Vagina (tissue), 2 donors: ENCODE measurements around the gene TATDN2. TPM values are rescaled to one million over a fixed set of nuclear protein-coding genes. Genes with fewer than 3 reads are reported as not detected.
A peak's percentile ranks its signal among the peaks of the same experiment; 100 is the strongest.

ENCODE experiments used
- DNase-seq, 2 donors: peaks; one replicate each; pipeline ENCODE4 v3.0.0-alpha.2; 2017; ENCODE audit errors: extremely low spot score in 2 of 2
- H3K27ac ChIP-seq: fragments of 200-600 bp; sonication (generic); one replicate; pipeline ENCODE4 v1.5.1; 2019
- H3K27me3 ChIP-seq: fragments of 200-600 bp; sonication (generic); one replicate; pipeline ENCODE4 v1.5.1; 2019
- H3K36me3 ChIP-seq, 2 donors: fragments of 200-600 bp; sonication (generic); one replicate each; pipeline ENCODE4 v1.5.1; 2017 to 2019
- H3K4me1 ChIP-seq: fragments of 200-600 bp; sonication (generic); one replicate; pipeline ENCODE4 v1.5.1; 2019
- H3K4me3 ChIP-seq, 2 donors: fragments of 200-600 bp; sonication (generic); 1 replicate in 1 of 2; 2 replicates in 1 of 2; pipeline ENCODE4 v1.5.1; 2016 to 2019
- H3K9me3 ChIP-seq: fragments of 200-600 bp; sonication (generic); one replicate; pipeline ENCODE4 v1.5.1; 2019
- CTCF ChIP-seq, 3 experiments: fragments of 450-650 bp in 2 of 3; fragments of 200-600 bp in 1 of 3; sonication (generic) in 1 of 3; IDR thresholded peaks; one replicate each; pipeline ENCODE4 v1.5.1; 2017 to 2019; ENCODE audit warnings: antibody characterized with exemption in 3 of 3, mild to moderate bottlenecking in 2 of 3, moderate library complexity in 2 of 3
- POLR2A ChIP-seq, 2 donors: fragments of 450-650 bp; IDR thresholded peaks; one replicate each; pipeline ENCODE4 v1.6.1; 2017; ENCODE audit warnings: antibody characterized with exemption in 2 of 2, mild to moderate bottlenecking in 2 of 2, moderate library complexity in 2 of 2
- POLR2AphosphoS5 ChIP-seq, 2 donors: sonication (generic); formaldehyde crosslinking; IDR thresholded peaks; one replicate each; pipeline ENCODE4 v1.9.0; 2017; ENCODE audit warnings: antibody characterized with exemption in 2 of 2, mild to moderate bottlenecking in 2 of 2, low read depth in 1 of 2; ENCODE audit not compliant: insufficient read depth in 1 of 2
- intact Hi-C: fragments of 100-400 bp; cut with DNase I; formaldehyde crosslinking; loops from one replicate; pipeline ENCODE4 v1.15.1; 2023
- total RNA-seq: library from RNA; depleted of rRNA; stranded (reverse); fragments of >200 nt; gene quantifications from one replicate; pipeline ENCODE4 v1.2.3, GENCODE V29; 2016

Gene TATDN2
- total RNA-seq, 1 donor from 2014 or later, result 34.4 TPM

GRCh38 chr3:10245081-10245712 lies 3.1 kb upstream of the TATDN2 start:
- intact Hi-C loops, result no loop called here
- no peaks in the 10 kb centered on the region for H3K9me3 ChIP-seq
- H3K4me3 ChIP-seq, result no peak overlapping the region
- peaks cover 19% of the 10 kb centered on the region for H3K4me1 ChIP-seq
- TF ChIP-seq POLR2AphosphoS5 (IDR thresholded peaks at IDR 0.05; ENCODE audit: insufficient read depth in 1 of 2, low read depth in 1 of 2), result no peak
- no peak for TF ChIP-seq CTCF (IDR thresholded peaks at IDR 0.05)
- DNase-seq, result no peak
- no peaks in the 10 kb centered on the region for H3K27me3 ChIP-seq
- H3K27ac ChIP-seq, result no peak overlapping the region
- no peaks in the 10 kb centered on the region for H3K36me3 ChIP-seq

- no peaks in the 10 kb centered on the region for H3K36me3 ChIP-seq
- H3K27me3 ChIP-seq, result no peaks in the 10 kb centered on the region
- intact Hi-C loops, result no loop called here
- no peaks in the 10 kb centered on the region for H3K9me3 ChIP-seq
- peak overlapping the region; percentile 80 to 82 for H3K4me3 ChIP-seq
- DNase-seq, result no peak
- peaks cover 30% of the 10 kb centered on the region for H3K4me1 ChIP-seq
- no peak for TF ChIP-seq CTCF (IDR thresholded peaks at IDR 0.05)
- no peak for TF ChIP-seq POLR2A (IDR thresholded peaks at IDR 0.05)
- peak overlapping the region; percentile 87 for H3K27ac ChIP-seq
These were observed 528 bp upstream of the TATDN2 start for GRCh38 chr3:10247679-10248183.

GRCh38 chr3:10248984-10249748 lies 907 bp downstream of the TATDN2 start:
- H3K4me3 ChIP-seq, result peak overlapping the region; percentile 80 to 82
- peak overlapping the region; percentile 87 for H3K27ac ChIP-seq
- no peak for DNase-seq
- H3K4me1 ChIP-seq, result peaks cover 30% of the 10 kb centered on the region
- no peaks in the 10 kb centered on the region for H3K27me3 ChIP-seq
- intact Hi-C loops, result no loop called here
- no peaks in the 10 kb centered on the region for H3K9me3 ChIP-seq
- peaks cover 0 to 6% of the 10 kb centered on the region in 2 donors for H3K36me3 ChIP-seq
- TF ChIP-seq POLR2A (IDR thresholded peaks at IDR 0.05) (no peak), POLR2AphosphoS5 (IDR thresholded peaks at IDR 0.05; ENCODE audit: insufficient read depth in 1 of 2, low read depth in 1 of 2) (no peak), CTCF (IDR thresholded peaks at IDR 0.05) (no peak)

GRCh38 chr3:10249833-10250232 lies 1.6 kb downstream of the TATDN2 start:
- no peak for DNase-seq
- intact Hi-C loops, result no loop called here
- Histone ChIP-seq H3K4me3 (peak overlapping the region; percentile 80 to 82), H3K36me3 (peaks cover 0 to 6% of the 10 kb centered on the region in 2 donors), H3K9me3 (no peaks in the 10 kb centered on the region), H3K27ac (no peak overlapping the region), H3K4me1 (peaks cover 30% of the 10 kb centered on the region), H3K27me3 (no peaks in the 10 kb centered on the region)
- TF ChIP-seq POLR2AphosphoS5 (IDR thresholded peaks at IDR 0.05; ENCODE audit: insufficient read depth in 1 of 2, low read depth in 1 of 2) (no peak), CTCF (IDR thresholded peaks at IDR 0.05) (no peak), POLR2A (IDR thresholded peaks at IDR 0.05) (no peak)

GRCh38 chr3:10251006-10251405 lies 2.7 kb downstream of the TATDN2 start:
- Histone ChIP-seq H3K36me3 (peaks cover 0 to 9% of the 10 kb centered on the region in 2 donors), H3K9me3 (no peaks in the 10 kb centered on the region), H3K27ac (no peak overlapping the region), H3K4me3 (no peak overlapping the region), H3K27me3 (no peaks in the 10 kb centered on the region), H3K4me1 (peaks cover 30% of the 10 kb centered on the region)
- no peak for TF ChIP-seq POLR2AphosphoS5 (IDR thresholded peaks at IDR 0.05; ENCODE audit: insufficient read depth in 1 of 2, low read depth in 1 of 2)
- TF ChIP-seq CTCF (IDR thresholded peaks at IDR 0.05), result no peak
- no peak for TF ChIP-seq POLR2A (IDR thresholded peaks at IDR 0.05)
- no peak for DNase-seq
- intact Hi-C loops, result no loop called here
